Endothelial cell of umbilical vein (primary cell): ENCODE results near the gene KIAA1958.

Experiments used
- CTCF ChIP-seq, 2 donors: IDR thresholded peaks; 1 replicate in 1 of 2; 2 replicates in 1 of 2; pipeline ENCODE4 v1.5.1; 2011; ENCODE audit warnings: low read length in 2 of 2, mild to moderate bottlenecking in 2 of 2, moderate library complexity in 2 of 2, control low read depth in 1 of 2, inconsistent platforms in 1 of 2, low read depth in 1 of 2; ENCODE audit not compliant: insufficient read depth in 1 of 2; ENCODE audit errors: extremely low read depth in 1 of 2
- EZH2 ChIP-seq: IDR thresholded peaks from 2 replicates; pipeline ENCODE4 v1.6.1; 2012; ENCODE audit warnings: borderline replicate concordance, low read depth, mild to moderate bottlenecking, moderate library complexity, low read length, inconsistent platforms; ENCODE audit not compliant: severe bottlenecking
- GATA2 ChIP-seq: IDR thresholded peaks from 2 replicates; pipeline ENCODE4 v1.7.0; 2011; ENCODE audit warnings: low read depth, mild to moderate bottlenecking, moderate library complexity, mixed read lengths, low read length; ENCODE audit not compliant: insufficient read length, insufficient read depth
- MYC ChIP-seq: IDR thresholded peaks from one replicate; pipeline ENCODE4 v1.6.1; 2011; ENCODE audit warnings: mild to moderate bottlenecking, low read depth, low read length
- POLR2AphosphoS5 ChIP-seq: IDR thresholded peaks from 2 replicates; pipeline ENCODE4 v1.6.1; 2012; ENCODE audit warnings: low read depth, mild to moderate bottlenecking, control low read depth, low read length, moderate library complexity; ENCODE audit not compliant: insufficient read depth

GRCh38 chr9:112574008-112574407, 87.4 kb downstream of the KIAA1958 start:
- TF ChIP-seq EZH2 (no peak), GATA2 (no peak), CTCF (IDR thresholded peaks at IDR 0.05; ENCODE audit: extremely low read depth in 1 of 2, insufficient read depth in 1 of 2, low read depth in 1 of 2, low read length in 2 of 2) (no peak), MYC (no peak), POLR2AphosphoS5 (no peak)
